HEK293 (cell line): ENCODE results near the gene OR2AG2.

Source experiments
- CTCF ChIP-seq: fragments of 450-650 bp; formaldehyde crosslinking; IDR thresholded peaks from 2 replicates; pipeline ENCODE4 v1.5.1; 2016; ENCODE audit warnings: missing biosample characterization, missing genetic modification characterization
- REST ChIP-seq: fragments of 450-650 bp; formaldehyde crosslinking; IDR thresholded peaks from 2 replicates; pipeline ENCODE4 v1.5.1; 2016; ENCODE audit warnings: missing biosample characterization, missing genetic modification characterization
- SP2 ChIP-seq: fragments of 450-650 bp; formaldehyde crosslinking; IDR thresholded peaks from 2 replicates; pipeline ENCODE4 v1.5.1; 2016; ENCODE audit warnings: missing biosample characterization, missing genetic modification characterization
- TRIM28 ChIP-seq: IDR thresholded peaks from 2 replicates; pipeline ENCODE4 v1.6.1; 2011; ENCODE audit warnings: low read length, control low read depth, borderline replicate concordance
- ZIC2 ChIP-seq: fragments of 450-650 bp; formaldehyde crosslinking; IDR thresholded peaks from 2 replicates; pipeline ENCODE4 v1.5.1; 2016; ENCODE audit warnings: missing biosample characterization, missing genetic modification characterization
- ZNF214 ChIP-seq: fragments of 450-650 bp; formaldehyde crosslinking; IDR thresholded peaks from 2 replicates; pipeline ENCODE4 v1.5.1; 2017; ENCODE audit warnings: missing biosample characterization, mild to moderate bottlenecking, missing genetic modification characterization, borderline replicate concordance
- ZNF449 ChIP-seq: fragments of 450-650 bp; formaldehyde crosslinking; IDR thresholded peaks from 2 replicates; pipeline ENCODE4 v1.5.1; 2017; ENCODE audit warnings: missing biosample characterization, mild to moderate bottlenecking, missing genetic modification characterization, moderate library complexity
- ZNF530 ChIP-seq: fragments of 450-650 bp; formaldehyde crosslinking; IDR thresholded peaks from 2 replicates; pipeline ENCODE4 v1.5.1; 2016; ENCODE audit warnings: low read depth, missing biosample characterization, missing genetic modification characterization
- ZNF558 ChIP-seq: fragments of 450-650 bp; formaldehyde crosslinking; IDR thresholded peaks from 2 replicates; pipeline ENCODE4 v1.5.1; 2016; ENCODE audit warnings: missing biosample characterization, missing genetic modification characterization
- ZNF645 ChIP-seq: fragments of 450-650 bp; formaldehyde crosslinking; IDR thresholded peaks from 2 replicates; pipeline ENCODE4; 2016; ENCODE audit warnings: missing biosample characterization, missing genetic modification characterization
- ZNF664 ChIP-seq: fragments of 450-650 bp; formaldehyde crosslinking; IDR thresholded peaks from 2 replicates; pipeline ENCODE4 v1.5.1; 2016; ENCODE audit warnings: missing biosample characterization, missing genetic modification characterization
- ZNF704 ChIP-seq: fragments of 450-650 bp; formaldehyde crosslinking; IDR thresholded peaks from 2 replicates; pipeline ENCODE4 v1.5.1; 2016; ENCODE audit warnings: missing biosample characterization, missing genetic modification characterization
- TF ChIP-seq, protein P1 (sequence below): fragments of 450-650 bp; formaldehyde crosslinking; IDR thresholded peaks from 2 replicates; pipeline ENCODE4 v1.5.1; 2016; ENCODE audit warnings: missing biosample characterization, missing genetic modification characterization, borderline replicate concordance

DNA sequence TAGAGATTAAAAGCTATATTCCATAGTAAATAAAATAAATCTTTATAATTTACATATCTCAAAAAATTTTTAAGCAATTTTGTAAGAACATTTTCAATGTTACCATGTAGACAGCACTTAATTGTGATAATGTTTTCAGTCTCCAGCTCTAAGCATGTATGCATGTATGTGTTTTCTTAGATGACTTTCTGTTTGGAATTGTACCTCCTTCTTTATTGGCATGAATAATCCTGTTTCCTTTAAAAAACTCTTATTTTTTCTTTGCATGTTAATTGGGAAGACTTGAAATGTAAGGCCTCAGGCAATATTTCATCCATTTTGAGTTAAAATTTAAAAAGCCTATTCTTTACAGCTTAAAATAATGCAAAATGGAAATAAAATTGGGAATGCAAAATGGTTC is 9.1 kb upstream of the OR2AG2 start:
- no peak for TF ChIP-seq CTCF
- TF ChIP-seq ZNF449 (tag by site-specific recombination): no peak
- no peak for TF ChIP-seq ZNF214 (tag by site-specific recombination)
- no peak for TF ChIP-seq ZIC2 (tag by site-specific recombination)
- TF ChIP-seq ZNF645 (tag by site-specific recombination): no peak
- no peak for TF ChIP-seq ZNF704
- no peak for TF ChIP-seq REST (tag by site-specific recombination)
- no peak for TF ChIP-seq TRIM28
- TF ChIP-seq SP2: no peak
- TF ChIP-seq, protein P1, sequence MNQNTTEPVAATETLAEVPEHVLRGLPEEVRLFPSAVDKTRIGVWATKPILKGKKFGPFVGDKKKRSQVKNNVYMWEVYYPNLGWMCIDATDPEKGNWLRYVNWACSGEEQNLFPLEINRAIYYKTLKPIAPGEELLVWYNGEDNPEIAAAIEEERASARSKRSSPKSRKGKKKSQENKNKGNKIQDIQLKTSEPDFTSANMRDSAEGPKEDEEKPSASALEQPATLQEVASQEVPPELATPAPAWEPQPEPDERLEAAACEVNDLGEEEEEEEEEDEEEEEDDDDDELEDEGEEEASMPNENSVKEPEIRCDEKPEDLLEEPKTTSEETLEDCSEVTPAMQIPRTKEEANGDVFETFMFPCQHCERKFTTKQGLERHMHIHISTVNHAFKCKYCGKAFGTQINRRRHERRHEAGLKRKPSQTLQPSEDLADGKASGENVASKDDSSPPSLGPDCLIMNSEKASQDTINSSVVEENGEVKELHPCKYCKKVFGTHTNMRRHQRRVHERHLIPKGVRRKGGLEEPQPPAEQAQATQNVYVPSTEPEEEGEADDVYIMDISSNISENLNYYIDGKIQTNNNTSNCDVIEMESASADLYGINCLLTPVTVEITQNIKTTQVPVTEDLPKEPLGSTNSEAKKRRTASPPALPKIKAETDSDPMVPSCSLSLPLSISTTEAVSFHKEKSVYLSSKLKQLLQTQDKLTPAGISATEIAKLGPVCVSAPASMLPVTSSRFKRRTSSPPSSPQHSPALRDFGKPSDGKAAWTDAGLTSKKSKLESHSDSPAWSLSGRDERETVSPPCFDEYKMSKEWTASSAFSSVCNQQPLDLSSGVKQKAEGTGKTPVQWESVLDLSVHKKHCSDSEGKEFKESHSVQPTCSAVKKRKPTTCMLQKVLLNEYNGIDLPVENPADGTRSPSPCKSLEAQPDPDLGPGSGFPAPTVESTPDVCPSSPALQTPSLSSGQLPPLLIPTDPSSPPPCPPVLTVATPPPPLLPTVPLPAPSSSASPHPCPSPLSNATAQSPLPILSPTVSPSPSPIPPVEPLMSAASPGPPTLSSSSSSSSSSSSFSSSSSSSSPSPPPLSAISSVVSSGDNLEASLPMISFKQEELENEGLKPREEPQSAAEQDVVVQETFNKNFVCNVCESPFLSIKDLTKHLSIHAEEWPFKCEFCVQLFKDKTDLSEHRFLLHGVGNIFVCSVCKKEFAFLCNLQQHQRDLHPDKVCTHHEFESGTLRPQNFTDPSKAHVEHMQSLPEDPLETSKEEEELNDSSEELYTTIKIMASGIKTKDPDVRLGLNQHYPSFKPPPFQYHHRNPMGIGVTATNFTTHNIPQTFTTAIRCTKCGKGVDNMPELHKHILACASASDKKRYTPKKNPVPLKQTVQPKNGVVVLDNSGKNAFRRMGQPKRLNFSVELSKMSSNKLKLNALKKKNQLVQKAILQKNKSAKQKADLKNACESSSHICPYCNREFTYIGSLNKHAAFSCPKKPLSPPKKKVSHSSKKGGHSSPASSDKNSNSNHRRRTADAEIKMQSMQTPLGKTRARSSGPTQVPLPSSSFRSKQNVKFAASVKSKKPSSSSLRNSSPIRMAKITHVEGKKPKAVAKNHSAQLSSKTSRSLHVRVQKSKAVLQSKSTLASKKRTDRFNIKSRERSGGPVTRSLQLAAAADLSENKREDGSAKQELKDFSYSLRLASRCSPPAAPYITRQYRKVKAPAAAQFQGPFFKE (tag by site-specific recombination): no peak
- TF ChIP-seq ZNF558: no peak
- no peak for TF ChIP-seq ZNF664 (tag by site-specific recombination)
- TF ChIP-seq ZNF530 (tag by site-specific recombination): no peak
